Thyroid gland (tissue), 4 donors: Measurements from ENCODE around the gene USP49. TPM values are rescaled to one million over a fixed set of nuclear protein-coding genes. Genes with fewer than 3 reads are reported as not detected.

ENCODE experiments used
- DNase-seq, 2 donors: peaks; one replicate each; pipeline ENCODE4 v3.0.0-alpha.2; 2019
- H3K27ac ChIP-seq, 3 donors: fragments of 200-600 bp; sonication (generic); 1 replicate in 2 of 3; 2 replicates in 1 of 3; pipeline ENCODE4 v1.5.1; 2016 to 2019; ENCODE audit warnings: mild to moderate bottlenecking in 1 of 3, moderate library complexity in 1 of 3
- H3K27me3 ChIP-seq: fragments of 200-600 bp; sonication (generic); one replicate; pipeline ENCODE4 v1.5.1; 2019
- H3K36me3 ChIP-seq, 2 donors: fragments of 200-600 bp; sonication (generic); one replicate each; pipeline ENCODE4 v1.5.1; 2016 to 2019
- H3K4me1 ChIP-seq, 2 donors: fragments of 200-600 bp; sonication (generic); one replicate each; pipeline ENCODE4 v1.5.1; 2017 to 2019
- H3K4me3 ChIP-seq, 3 donors: fragments of 200-600 bp; sonication (generic); replicated peaks in 1 of 3; 1 replicate in 2 of 3; 2 replicates in 1 of 3; pipeline ENCODE4 v1.5.1; 2016; ENCODE audit warnings: mild to moderate bottlenecking in 1 of 3
- H3K9me3 ChIP-seq: fragments of 200-600 bp; sonication (generic); one replicate; pipeline ENCODE4 v1.5.1; 2017
- CTCF ChIP-seq, 6 experiments: fragments of 200-600 bp in 3 of 6; fragments of 450-650 bp in 3 of 6; sonication (generic) in 3 of 6; IDR thresholded peaks; one replicate each; pipeline ENCODE4 v1.5.1; 2016 to 2019; ENCODE audit warnings: antibody characterized with exemption in 6 of 6, mild to moderate bottlenecking in 2 of 6, inconsistent platforms in 1 of 6, moderate library complexity in 1 of 6
- POLR2A ChIP-seq, 2 donors: fragments of 450-650 bp; IDR thresholded peaks; one replicate each; pipeline ENCODE4 v1.6.1; 2017; ENCODE audit warnings: antibody characterized with exemption in 2 of 2, mild to moderate bottlenecking in 2 of 2, moderate library complexity in 1 of 2
- WGBS, 2 donors: methylation state at CpG; one replicate each; pipeline ENCODE4 v1.1.5; 2017; 5-methylcytosine and 5-hydroxymethylcytosine counted together
- intact Hi-C: fragments of 100-400 bp; cut with DNase I; formaldehyde crosslinking; loops from one replicate; pipeline ENCODE4 v1.15.1; 2023
- total RNA-seq, 4 donors: library from RNA; depleted of rRNA; stranded (reverse); fragments of >200 nt; gene quantifications; one replicate each; pipeline ENCODE4 v1.2.3, GENCODE V29; 2016

Gene USP49
- total RNA-seq, 4 donors from 2014 or later = 9.8 to 17.5 (median 13.8) TPM

GRCh38 chr6:41836660-41837052, 58.5 kb downstream of the USP49 start:
- Histone ChIP-seq H3K4me3 (no peak overlapping the region), H3K27me3 (no peaks in the 10 kb centered on the region), H3K36me3 (no peaks in the 10 kb centered on the region), H3K9me3 (no peaks in the 10 kb centered on the region), H3K27ac (no peak overlapping the region), H3K4me1 (no peaks in the 10 kb centered on the region)
- 89 to 93% methylated on average over 2 of the region's 2 CpGs for WGBS, 2 donors
- TF ChIP-seq POLR2A (IDR thresholded peaks at IDR 0.05) = no peak
- no peak for TF ChIP-seq CTCF (IDR thresholded peaks at IDR 0.05)
- no peak for DNase-seq
- intact Hi-C loops = no loop called here

- DNase-seq = no peak
- 93% methylated on average over 5 of the region's 5 CpGs for WGBS, 2 donors
- Histone ChIP-seq H3K4me1 (no peaks in the 10 kb centered on the region), H3K27ac (no peak overlapping the region), H3K4me3 (no peak overlapping the region), H3K27me3 (no peaks in the 10 kb centered on the region), H3K9me3 (no peaks in the 10 kb centered on the region), H3K36me3 (no peaks in the 10 kb centered on the region)
- intact Hi-C loops = no loop called here
- TF ChIP-seq CTCF (IDR thresholded peaks at IDR 0.05) (no peak), POLR2A (IDR thresholded peaks at IDR 0.05) (no peak)
These were observed 59.0 kb downstream of the USP49 start for GRCh38 chr6:41836022-41836659.

DNA sequence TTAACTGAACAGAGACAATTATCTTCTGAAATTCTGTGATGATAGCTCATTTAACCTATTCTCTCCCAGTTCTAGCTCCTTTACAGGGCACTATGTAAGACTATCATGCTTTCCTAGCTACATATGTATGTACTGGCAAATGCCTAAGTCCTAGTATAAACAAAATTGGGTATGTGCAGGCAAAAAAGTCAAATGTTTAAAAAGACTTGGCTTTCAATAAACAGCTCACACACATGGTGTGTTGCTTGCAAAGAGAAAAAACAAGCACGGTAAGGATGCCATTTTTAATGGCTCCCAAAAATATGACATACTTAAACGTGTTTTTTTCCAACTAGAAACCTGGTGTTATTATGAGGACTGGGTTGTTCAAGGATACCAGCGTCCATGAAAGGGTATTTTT, 62.9 kb downstream of the USP49 start:
- intact Hi-C loops = no loop called here
- no peak for TF ChIP-seq POLR2A (IDR thresholded peaks at IDR 0.05)
- TF ChIP-seq CTCF (IDR thresholded peaks at IDR 0.05) = no peak
- WGBS, 2 donors = 86 to 91% methylated on average over 3 of the region's 3 CpGs

DNA sequence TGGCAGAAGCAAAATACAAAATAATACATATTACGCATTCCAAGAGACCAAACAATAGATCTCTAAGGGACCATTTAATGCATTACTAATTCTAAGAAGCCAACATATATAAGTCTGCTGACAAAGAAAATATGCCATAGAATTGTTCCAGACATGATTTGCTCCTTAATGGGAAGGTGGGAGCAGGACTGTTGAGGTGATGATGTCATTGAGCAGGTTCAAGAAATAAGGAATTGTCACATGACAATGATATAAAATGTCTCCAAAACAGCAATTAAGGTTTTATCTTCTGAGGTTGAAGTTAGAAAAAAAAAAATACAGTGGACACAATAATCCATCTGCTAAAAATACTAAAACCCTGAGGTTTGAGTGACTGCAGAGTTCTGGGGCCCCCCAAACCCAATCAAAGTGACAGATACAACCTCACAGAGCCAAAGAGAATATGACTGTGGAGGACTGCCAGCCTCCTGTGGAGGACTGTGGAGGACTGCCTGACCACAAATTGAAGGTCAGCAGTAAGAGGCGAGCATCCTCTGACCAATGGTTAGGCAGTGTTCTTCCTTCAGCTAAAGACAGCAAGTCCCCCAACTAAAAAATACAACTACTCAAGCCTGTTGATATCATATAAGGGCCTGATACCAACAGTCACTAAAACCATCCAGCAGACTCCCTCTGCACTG, 68.7 kb downstream of the USP49 start:
- WGBS, 2 donors = 89 to 98% methylated on average over 2 of the region's 2 CpGs
- DNase-seq = no peak
- Histone ChIP-seq H3K9me3 (no peaks in the 10 kb centered on the region), H3K27me3 (no peaks in the 10 kb centered on the region), H3K36me3 (no peaks in the 10 kb centered on the region), H3K27ac (no peak overlapping the region), H3K4me1 (no peaks in the 10 kb centered on the region), H3K4me3 (no peak overlapping the region)
- intact Hi-C loops = no loop called here
- TF ChIP-seq CTCF (IDR thresholded peaks at IDR 0.05) = no peak
- TF ChIP-seq POLR2A (IDR thresholded peaks at IDR 0.05) = no peak

More for the DNA sequence above, 62.9 kb downstream of the USP49 start:
- Histone ChIP-seq H3K9me3 (no peaks in the 10 kb centered on the region), H3K4me1 (no peaks in the 10 kb centered on the region), H3K36me3 (no peaks in the 10 kb centered on the region), H3K27ac (no peak overlapping the region), H3K4me3 (no peak overlapping the region), H3K27me3 (no peaks in the 10 kb centered on the region)
- DNase-seq = no peak
